ENCODE results near the gene KCTD14. TPM values are rescaled to one million over a fixed set of nuclear protein-coding genes. Genes with fewer than 3 reads are reported as not detected.

The KCTD14 gene, protein sequence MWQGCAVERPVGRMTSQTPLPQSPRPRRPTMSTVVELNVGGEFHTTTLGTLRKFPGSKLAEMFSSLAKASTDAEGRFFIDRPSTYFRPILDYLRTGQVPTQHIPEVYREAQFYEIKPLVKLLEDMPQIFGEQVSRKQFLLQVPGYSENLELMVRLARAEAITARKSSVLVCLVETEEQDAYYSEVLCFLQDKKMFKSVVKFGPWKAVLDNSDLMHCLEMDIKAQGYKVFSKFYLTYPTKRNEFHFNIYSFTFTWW
- polyA plus RNA-seq (2013, experiment 1 of 2), result 2.1 TPM
- 2.0 TPM for polyA plus RNA-seq (2013, experiment 2 of 2)

- Histone ChIP-seq H3K18ac (ENCODE audit: low read depth in 1 of 2, low read length in 2 of 2) (peak within 1 kb of the TSS; percentile 58 to 81), H3K4ac (ENCODE audit: low read depth in 1 of 2, low read length in 2 of 2) (no peak within 1 kb of the TSS), H4K91ac (ENCODE audit: low read length) (peak within 1 kb of the TSS; percentile 78), H2BK15ac (ENCODE audit: low read depth, poor library complexity, severe bottlenecking) (no peak within 1 kb of the TSS), H3K23ac (ENCODE audit: low read length in 2 of 2) (peak within 1 kb of the TSS in 1 of 2 experiments; percentile 60), H2BK5ac (ENCODE audit: low read depth, low read length, poor library complexity, severe bottlenecking) (no peak within 1 kb of the TSS), H2BK120ac (ENCODE audit: low read depth, low read length) (no peak within 1 kb of the TSS), H3K4me1 (ENCODE audit: control insufficient read depth, insufficient read depth, low read depth, low read length) (peaks cover 11% of the 10 kb centered on the region), H2AFZ (ENCODE audit: low read depth, low read length) (peak within 1 kb of the TSS; percentile 99), H3K36me3 (ENCODE audit: control insufficient read depth in 1 of 2, insufficient read depth in 2 of 2, low read depth in 1 of 2, low read length in 2 of 2) (no peaks in the 10 kb centered on the region), H2AK5ac (ENCODE audit: low read length, severe bottlenecking) (no peak within 1 kb of the TSS), H3K27ac (ENCODE audit: low read length, poor library complexity, severe bottlenecking) (no peak within 1 kb of the TSS), H3K4me2 (ENCODE audit: low read length, poor library complexity, severe bottlenecking) (peak within 1 kb of the TSS; percentile 94), H4K8ac (ENCODE audit: low read length) (peak within 1 kb of the TSS; percentile 59), H3K9ac (ENCODE audit: low read length) (peak within 1 kb of the TSS; percentile 70), H2BK12ac (ENCODE audit: low read length in 2 of 2) (peak within 1 kb of the TSS in 1 of 2 experiments; percentile 63), H3K4me3 (ENCODE audit: insufficient read depth in 1 of 2, low read depth in 1 of 2, low read length in 2 of 2) (peak within 1 kb of the TSS; percentile 69 to 79), H3K27me3 (ENCODE audit: control insufficient read depth in 1 of 2, insufficient read depth in 1 of 2, low read length in 2 of 2) (peaks cover 0 to 3% of the 10 kb centered on the region in 2 experiments), H3K9me3 (ENCODE audit: control insufficient read depth, low read length) (no peaks in the 10 kb centered on the region), H3K79me1 (replicated peaks; ENCODE audit: low read length, poor library complexity, severe bottlenecking) (no peaks in the 10 kb centered on the region), H3K14ac (ENCODE audit: low read length in 2 of 2) (peak within 1 kb of the TSS in 1 of 2 experiments; percentile 92)
- 10% methylated on average over 36 of the region's 37 CpGs for WGBS
- no peak for DNase-seq
These were observed at the start of gene KCTD14 for GRCh38 chr11:78022397-78023396. Gene KCTD14, minus strand, starts transcription at chr11:78023276. Its CDS starts 27 bp downstream, at chr11:78023249.

GRCh38 chr11:78072455-78072854 is 49.4 kb upstream of the KCTD14 start:
- Histone ChIP-seq H4K8ac (ENCODE audit: low read length) (no peak overlapping the region), H3K4me1 (ENCODE audit: control insufficient read depth, insufficient read depth, low read depth, low read length) (peaks cover 2% of the 10 kb centered on the region), H2BK12ac (ENCODE audit: low read length in 2 of 2) (no peak overlapping the region), H4K91ac (ENCODE audit: low read length) (no peak overlapping the region), H3K27me3 (ENCODE audit: control insufficient read depth in 1 of 2, insufficient read depth in 1 of 2, low read length in 2 of 2) (no peaks in the 10 kb centered on the region), H3K4me2 (ENCODE audit: low read length, poor library complexity, severe bottlenecking) (no peak overlapping the region), H2BK15ac (ENCODE audit: low read depth, poor library complexity, severe bottlenecking) (no peak overlapping the region), H2BK5ac (ENCODE audit: low read depth, low read length, poor library complexity, severe bottlenecking) (no peak overlapping the region), H2BK120ac (ENCODE audit: low read depth, low read length) (no peak overlapping the region), H3K4me3 (ENCODE audit: insufficient read depth in 1 of 2, low read depth in 1 of 2, low read length in 2 of 2) (no peak overlapping the region), H3K9me3 (ENCODE audit: control insufficient read depth, low read length) (no peaks in the 10 kb centered on the region), H3K27ac (ENCODE audit: low read length, poor library complexity, severe bottlenecking) (no peak overlapping the region), H2AFZ (ENCODE audit: low read depth, low read length) (no peak overlapping the region), H3K79me1 (replicated peaks; ENCODE audit: low read length, poor library complexity, severe bottlenecking) (peaks cover 8% of the 10 kb centered on the region), H3K36me3 (ENCODE audit: control insufficient read depth in 1 of 2, insufficient read depth in 2 of 2, low read depth in 1 of 2, low read length in 2 of 2) (peaks cover 20 to 50% of the 10 kb centered on the region in 2 experiments), H2AK5ac (ENCODE audit: low read length, severe bottlenecking) (no peak overlapping the region), H3K9ac (ENCODE audit: low read length) (no peak overlapping the region), H3K18ac (ENCODE audit: low read depth in 1 of 2, low read length in 2 of 2) (no peak overlapping the region), H3K23ac (ENCODE audit: low read length in 2 of 2) (no peak overlapping the region), H3K4ac (ENCODE audit: low read depth in 1 of 2, low read length in 2 of 2) (no peak overlapping the region), H3K14ac (ENCODE audit: low read length in 2 of 2) (no peak overlapping the region)
- DNase-seq, result no peak
- 98% methylated on average over 4 of the region's 4 CpGs for WGBS

DNA sequence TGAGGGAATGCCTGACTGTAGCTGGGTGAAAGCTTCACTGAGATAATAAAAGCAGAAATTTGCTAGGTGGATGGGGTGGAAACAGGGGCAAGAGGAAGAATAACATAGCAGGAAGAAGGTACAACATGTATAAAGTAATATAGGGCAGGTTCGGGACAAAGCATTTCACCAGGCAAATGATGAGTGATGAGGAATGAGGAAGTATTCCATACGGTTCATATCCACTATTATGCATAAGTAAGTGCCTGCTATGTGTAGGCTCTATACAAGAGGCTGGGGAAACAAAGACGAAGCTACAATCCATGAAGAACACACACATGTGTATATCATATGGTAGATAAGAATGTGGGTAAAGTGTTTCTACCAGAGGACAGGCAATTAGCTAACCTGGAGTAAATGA is 48.6 kb upstream of the KCTD14 start:
- H3K9ac ChIP-seq (ENCODE audit: low read length), result no peak overlapping the region
- no peak overlapping the region for H2BK12ac ChIP-seq (ENCODE audit: low read length in 2 of 2)
- no peak overlapping the region for H4K91ac ChIP-seq (ENCODE audit: low read length)
- H3K4me2 ChIP-seq (ENCODE audit: low read length, poor library complexity, severe bottlenecking), result no peak overlapping the region
- H3K14ac ChIP-seq (ENCODE audit: low read length in 2 of 2), result no peak overlapping the region
- H2BK15ac ChIP-seq (ENCODE audit: low read depth, poor library complexity, severe bottlenecking), result no peak overlapping the region
- H2AK5ac ChIP-seq (ENCODE audit: low read length, severe bottlenecking), result no peak overlapping the region
- H3K4me1 ChIP-seq (ENCODE audit: control insufficient read depth, insufficient read depth, low read depth, low read length), result peaks cover 1% of the 10 kb centered on the region
- H2BK120ac ChIP-seq (ENCODE audit: low read depth, low read length), result no peak overlapping the region
- no peak overlapping the region for H3K27ac ChIP-seq (ENCODE audit: low read length, poor library complexity, severe bottlenecking)
- no peak overlapping the region for H3K4ac ChIP-seq (ENCODE audit: low read depth in 1 of 2, low read length in 2 of 2)
- peaks cover 20 to 50% of the 10 kb centered on the region in 2 experiments for H3K36me3 ChIP-seq (ENCODE audit: control insufficient read depth in 1 of 2, insufficient read depth in 2 of 2, low read depth in 1 of 2, low read length in 2 of 2)
- H3K9me3 ChIP-seq (ENCODE audit: control insufficient read depth, low read length), result no peaks in the 10 kb centered on the region
- H3K27me3 ChIP-seq (ENCODE audit: control insufficient read depth in 1 of 2, insufficient read depth in 1 of 2, low read length in 2 of 2), result no peaks in the 10 kb centered on the region
- H4K8ac ChIP-seq (ENCODE audit: low read length), result no peak overlapping the region
- no peak overlapping the region for H2BK5ac ChIP-seq (ENCODE audit: low read depth, low read length, poor library complexity, severe bottlenecking)
- H3K4me3 ChIP-seq (ENCODE audit: insufficient read depth in 1 of 2, low read depth in 1 of 2, low read length in 2 of 2), result no peak overlapping the region
- H3K23ac ChIP-seq (ENCODE audit: low read length in 2 of 2), result no peak overlapping the region
- H3K18ac ChIP-seq (ENCODE audit: low read depth in 1 of 2, low read length in 2 of 2), result no peak overlapping the region
- WGBS, result 88% methylated on average over 2 of the region's 3 CpGs
- DNase-seq, result no peak
- peaks cover 8% of the 10 kb centered on the region for H3K79me1 ChIP-seq (replicated peaks; ENCODE audit: low read length, poor library complexity, severe bottlenecking)
- H2AFZ ChIP-seq (ENCODE audit: low read depth, low read length), result no peak overlapping the region

GRCh38 chr11:78070621-78071020 is 47.5 kb upstream of the KCTD14 start:
- 98% methylated on average over 2 of the region's 2 CpGs for WGBS
- Histone ChIP-seq H2AK5ac (ENCODE audit: low read length, severe bottlenecking) (no peak overlapping the region), H2BK12ac (ENCODE audit: low read length in 2 of 2) (no peak overlapping the region), H3K9me3 (ENCODE audit: control insufficient read depth, low read length) (no peaks in the 10 kb centered on the region), H3K14ac (ENCODE audit: low read length in 2 of 2) (no peak overlapping the region), H2BK120ac (ENCODE audit: low read depth, low read length) (no peak overlapping the region), H3K27me3 (ENCODE audit: control insufficient read depth in 1 of 2, insufficient read depth in 1 of 2, low read length in 2 of 2) (no peaks in the 10 kb centered on the region), H3K4ac (ENCODE audit: low read depth in 1 of 2, low read length in 2 of 2) (no peak overlapping the region), H3K23ac (ENCODE audit: low read length in 2 of 2) (no peak overlapping the region), H3K4me1 (ENCODE audit: control insufficient read depth, insufficient read depth, low read depth, low read length) (peaks cover 1% of the 10 kb centered on the region), H3K27ac (ENCODE audit: low read length, poor library complexity, severe bottlenecking) (no peak overlapping the region), H3K79me1 (replicated peaks; ENCODE audit: low read length, poor library complexity, severe bottlenecking) (peaks cover 11% of the 10 kb centered on the region), H2BK15ac (ENCODE audit: low read depth, poor library complexity, severe bottlenecking) (no peak overlapping the region), H4K8ac (ENCODE audit: low read length) (no peak overlapping the region), H3K36me3 (ENCODE audit: control insufficient read depth in 1 of 2, insufficient read depth in 2 of 2, low read depth in 1 of 2, low read length in 2 of 2) (peaks cover 20 to 49% of the 10 kb centered on the region in 2 experiments), H3K4me2 (ENCODE audit: low read length, poor library complexity, severe bottlenecking) (no peak overlapping the region), H2BK5ac (ENCODE audit: low read depth, low read length, poor library complexity, severe bottlenecking) (no peak overlapping the region), H4K91ac (ENCODE audit: low read length) (no peak overlapping the region), H2AFZ (ENCODE audit: low read depth, low read length) (no peak overlapping the region), H3K4me3 (ENCODE audit: insufficient read depth in 1 of 2, low read depth in 1 of 2, low read length in 2 of 2) (no peak overlapping the region), H3K9ac (ENCODE audit: low read length) (no peak overlapping the region), H3K18ac (ENCODE audit: low read depth in 1 of 2, low read length in 2 of 2) (no peak overlapping the region)
- DNase-seq, result no peak
